ENCODE data around the gene SLC25A17.
"Not testable (repeated sequence)": the region's sequence is repeated elsewhere in the genome, so short reads cannot be mapped to it uniquely, and the experiment has no call there.

The SLC25A17 gene

GRCh38 chr22:40720538-40721256, 98.4 kb downstream of the SLC25A17 start:
- DNase-seq (ENCODE audit: low read depth in 2 of 2): no peak

- not testable (repeated sequence) for DNase-seq (ENCODE audit: low read depth in 2 of 2)
These were observed 99.0 kb downstream of the SLC25A17 start for GRCh38 chr22:40720156-40720537.
